HEK293 (cell line): ENCODE results near the gene ZCCHC3.
A peak's percentile ranks its signal among the peaks of the same experiment; 100 is the strongest.

ENCODE experiments used
- BCL11A ChIP-seq: fragments of 450-650 bp; formaldehyde crosslinking; IDR thresholded peaks from 2 replicates; pipeline ENCODE4 v1.5.1; 2016; ENCODE audit warnings: low read depth, missing biosample characterization, missing genetic modification characterization
- KLF1 ChIP-seq: fragments of 450-650 bp; formaldehyde crosslinking; IDR thresholded peaks from 2 replicates; pipeline ENCODE4 v1.5.1; 2016; ENCODE audit warnings: missing biosample characterization, missing genetic modification characterization
- KLF9 ChIP-seq: fragments of 450-650 bp; formaldehyde crosslinking; IDR thresholded peaks from 2 replicates; pipeline ENCODE4 v1.5.1; 2016; ENCODE audit warnings: missing biosample characterization, missing genetic modification characterization, low read depth
- MZF1 ChIP-seq: fragments of 450-650 bp; formaldehyde crosslinking; IDR thresholded peaks from 2 replicates; pipeline ENCODE4 v1.5.1; 2017; ENCODE audit warnings: missing biosample characterization, missing genetic modification characterization, borderline replicate concordance
- OVOL3 ChIP-seq: fragments of 450-650 bp; formaldehyde crosslinking; IDR thresholded peaks from 2 replicates; pipeline ENCODE4 v1.5.1; 2016; ENCODE audit warnings: missing biosample characterization, missing genetic modification characterization
- SALL2 ChIP-seq: fragments of 450-650 bp; formaldehyde crosslinking; IDR thresholded peaks from 2 replicates; pipeline ENCODE4 v1.5.0; 2017; ENCODE audit warnings: missing biosample characterization, mild to moderate bottlenecking, missing genetic modification characterization, borderline replicate concordance
- SP7 ChIP-seq: fragments of 450-650 bp; formaldehyde crosslinking; IDR thresholded peaks from 2 replicates; pipeline ENCODE4 v1.5.1; 2016; ENCODE audit warnings: missing biosample characterization, missing genetic modification characterization
- ZIC2 ChIP-seq: fragments of 450-650 bp; formaldehyde crosslinking; IDR thresholded peaks from 2 replicates; pipeline ENCODE4 v1.5.1; 2016; ENCODE audit warnings: missing biosample characterization, missing genetic modification characterization
- ZNF138 ChIP-seq: fragments of 450-650 bp; formaldehyde crosslinking; IDR thresholded peaks from 2 replicates; pipeline ENCODE4 v1.5.1; 2016; ENCODE audit warnings: missing biosample characterization, missing genetic modification characterization, borderline replicate concordance
- ZNF155 ChIP-seq: fragments of 450-650 bp; formaldehyde crosslinking; IDR thresholded peaks from 2 replicates; pipeline ENCODE4 v1.5.1; 2016; ENCODE audit warnings: missing biosample characterization, missing genetic modification characterization
- ZNF302 ChIP-seq: fragments of 450-650 bp; formaldehyde crosslinking; IDR thresholded peaks from 2 replicates; pipeline ENCODE4 v1.5.1; 2016; ENCODE audit warnings: missing biosample characterization, missing genetic modification characterization, low read depth
- ZNF423 ChIP-seq: fragments of 450-650 bp; formaldehyde crosslinking; IDR thresholded peaks from 2 replicates; pipeline ENCODE4 v1.5.1; 2016; ENCODE audit warnings: missing biosample characterization, missing genetic modification characterization
- ZNF521 ChIP-seq: fragments of 450-650 bp; formaldehyde crosslinking; IDR thresholded peaks from 2 replicates; pipeline ENCODE4 v1.5.1; 2017; ENCODE audit warnings: missing biosample characterization, mild to moderate bottlenecking, missing genetic modification characterization
- ZNF544 ChIP-seq: fragments of 450-650 bp; formaldehyde crosslinking; IDR thresholded peaks from 2 replicates; pipeline ENCODE4 v1.5.0; 2017; ENCODE audit warnings: missing biosample characterization, missing genetic modification characterization
- ZNF623 ChIP-seq: fragments of 450-650 bp; formaldehyde crosslinking; IDR thresholded peaks from 2 replicates; pipeline ENCODE4 v1.5.1; 2016; ENCODE audit warnings: missing biosample characterization, missing genetic modification characterization
- ZNF660 ChIP-seq: fragments of 450-650 bp; IDR thresholded peaks from 2 replicates; pipeline ENCODE4 v1.5.1; 2018; ENCODE audit warnings: missing biosample characterization, mild to moderate bottlenecking, missing genetic modification characterization
- ZXDB ChIP-seq: fragments of 450-650 bp; formaldehyde crosslinking; IDR thresholded peaks from 2 replicates; pipeline ENCODE4 v1.5.1; 2016; ENCODE audit warnings: missing biosample characterization, missing genetic modification characterization
- TF ChIP-seq, protein P1 (sequence below): fragments of 450-650 bp; formaldehyde crosslinking; IDR thresholded peaks from 2 replicates; pipeline ENCODE4 v1.5.1; 2016; ENCODE audit warnings: missing biosample characterization, missing genetic modification characterization, low read depth
- TF ChIP-seq, protein P2 (sequence below): fragments of 450-650 bp; formaldehyde crosslinking; IDR thresholded peaks from 2 replicates; pipeline ENCODE4 v1.5.1; 2017; ENCODE audit warnings: missing biosample characterization, missing genetic modification characterization
- TF ChIP-seq, protein P3 (sequence below): fragments of 450-650 bp; formaldehyde crosslinking; IDR thresholded peaks from 2 replicates; pipeline ENCODE4 v1.5.1; 2016; ENCODE audit warnings: missing biosample characterization, missing genetic modification characterization
- TF ChIP-seq, protein P4 (sequence below): fragments of 450-650 bp; formaldehyde crosslinking; IDR thresholded peaks from 2 replicates; pipeline ENCODE4 v1.5.1; 2016; ENCODE audit warnings: missing biosample characterization, missing genetic modification characterization
- TF ChIP-seq, protein P5 (sequence below): fragments of 450-650 bp; formaldehyde crosslinking; IDR thresholded peaks from 2 replicates; pipeline ENCODE4 v1.5.1; 2016; ENCODE audit warnings: missing biosample characterization, missing genetic modification characterization
- TF ChIP-seq, protein P6 (sequence below): fragments of 450-650 bp; IDR thresholded peaks from 2 replicates; pipeline ENCODE4 v1.5.1; 2018; ENCODE audit warnings: missing biosample characterization, mild to moderate bottlenecking, missing genetic modification characterization
- TF ChIP-seq, protein P7 (sequence below): fragments of 450-650 bp; formaldehyde crosslinking; IDR thresholded peaks from 2 replicates; pipeline ENCODE4 v1.5.1; 2016; ENCODE audit warnings: missing biosample characterization, missing genetic modification characterization

Gene ZCCHC3

DNA sequence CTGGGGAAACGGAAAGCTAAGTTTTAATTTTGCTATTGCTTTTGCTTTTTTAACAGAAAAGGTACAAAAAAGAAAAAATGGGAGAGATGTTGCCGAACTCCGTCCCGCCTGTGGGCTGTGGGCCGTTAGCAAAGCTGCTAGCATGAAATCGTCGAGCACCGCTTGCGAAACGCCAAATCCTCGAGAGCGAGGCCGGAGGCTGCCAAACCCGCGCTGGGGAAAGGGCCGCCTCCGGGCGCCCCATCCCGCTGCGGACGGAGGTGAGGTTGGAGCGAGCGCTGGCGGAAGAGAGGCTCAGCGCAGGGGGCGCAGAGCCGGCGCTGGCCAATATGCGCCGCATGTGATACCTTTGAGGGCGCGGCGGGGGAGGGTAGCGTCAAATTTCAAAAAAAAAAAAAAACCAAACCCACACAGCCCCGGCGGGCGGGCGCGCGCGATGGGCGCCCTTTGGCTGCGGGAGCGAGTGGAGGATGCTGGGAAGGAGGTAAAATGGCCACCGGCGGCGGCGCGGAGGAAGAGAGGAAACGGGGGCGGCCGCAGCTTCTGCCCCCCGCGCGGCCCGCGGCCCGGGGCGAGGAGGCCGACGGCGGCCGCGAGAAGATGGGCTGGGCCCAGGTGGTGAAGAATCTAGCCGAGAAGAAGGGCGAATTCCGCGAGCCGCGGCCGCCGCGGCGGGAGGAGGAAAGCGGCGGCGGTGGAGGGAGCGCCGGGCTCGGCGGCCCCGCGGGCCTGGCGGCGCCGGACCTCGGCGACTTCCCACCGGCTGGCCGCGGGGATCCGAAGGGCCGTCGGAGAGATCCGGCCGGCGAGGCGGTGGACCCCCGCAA, at the start of gene ZCCHC3 (continued):
- TF ChIP-seq, protein P1, sequence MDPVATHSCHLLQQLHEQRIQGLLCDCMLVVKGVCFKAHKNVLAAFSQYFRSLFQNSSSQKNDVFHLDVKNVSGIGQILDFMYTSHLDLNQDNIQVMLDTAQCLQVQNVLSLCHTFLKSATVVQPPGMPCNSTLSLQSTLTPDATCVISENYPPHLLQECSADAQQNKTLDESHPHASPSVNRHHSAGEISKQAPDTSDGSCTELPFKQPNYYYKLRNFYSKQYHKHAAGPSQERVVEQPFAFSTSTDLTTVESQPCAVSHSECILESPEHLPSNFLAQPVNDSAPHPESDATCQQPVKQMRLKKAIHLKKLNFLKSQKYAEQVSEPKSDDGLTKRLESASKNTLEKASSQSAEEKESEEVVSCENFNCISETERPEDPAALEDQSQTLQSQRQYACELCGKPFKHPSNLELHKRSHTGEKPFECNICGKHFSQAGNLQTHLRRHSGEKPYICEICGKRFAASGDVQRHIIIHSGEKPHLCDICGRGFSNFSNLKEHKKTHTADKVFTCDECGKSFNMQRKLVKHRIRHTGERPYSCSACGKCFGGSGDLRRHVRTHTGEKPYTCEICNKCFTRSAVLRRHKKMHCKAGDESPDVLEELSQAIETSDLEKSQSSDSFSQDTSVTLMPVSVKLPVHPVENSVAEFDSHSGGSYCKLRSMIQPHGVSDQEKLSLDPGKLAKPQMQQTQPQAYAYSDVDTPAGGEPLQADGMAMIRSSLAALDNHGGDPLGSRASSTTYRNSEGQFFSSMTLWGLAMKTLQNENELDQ (tag by site-specific recombination): no peak
- TF ChIP-seq ZNF155 (tag by site-specific recombination) (no peak), ZNF423 (tag by site-specific recombination) (peak; percentile 91), BCL11A (tag by site-specific recombination) (peak; percentile 87), MZF1 (tag by site-specific recombination) (peak; percentile 44; the same call in 1 of the 2 replicates), ZNF138 (no peak), ZIC2 (tag by site-specific recombination) (peak; percentile 96), OVOL3 (tag by site-specific recombination) (no peak), KLF1 (peak; percentile 84), ZNF623 (tag by site-specific recombination) (no peak), ZNF521 (no peak), ZNF302 (tag by site-specific recombination) (no peak), ZNF660 (tag by site-specific recombination) (peak; percentile 69), KLF9 (tag by site-specific recombination) (peak; percentile 72), SP7 (tag by site-specific recombination) (peak; percentile 91), ZXDB (tag by site-specific recombination) (peak; percentile 97), SALL2 (tag by site-specific recombination) (no peak), ZNF544 (tag by site-specific recombination) (no peak)
- TF ChIP-seq, protein P2, sequence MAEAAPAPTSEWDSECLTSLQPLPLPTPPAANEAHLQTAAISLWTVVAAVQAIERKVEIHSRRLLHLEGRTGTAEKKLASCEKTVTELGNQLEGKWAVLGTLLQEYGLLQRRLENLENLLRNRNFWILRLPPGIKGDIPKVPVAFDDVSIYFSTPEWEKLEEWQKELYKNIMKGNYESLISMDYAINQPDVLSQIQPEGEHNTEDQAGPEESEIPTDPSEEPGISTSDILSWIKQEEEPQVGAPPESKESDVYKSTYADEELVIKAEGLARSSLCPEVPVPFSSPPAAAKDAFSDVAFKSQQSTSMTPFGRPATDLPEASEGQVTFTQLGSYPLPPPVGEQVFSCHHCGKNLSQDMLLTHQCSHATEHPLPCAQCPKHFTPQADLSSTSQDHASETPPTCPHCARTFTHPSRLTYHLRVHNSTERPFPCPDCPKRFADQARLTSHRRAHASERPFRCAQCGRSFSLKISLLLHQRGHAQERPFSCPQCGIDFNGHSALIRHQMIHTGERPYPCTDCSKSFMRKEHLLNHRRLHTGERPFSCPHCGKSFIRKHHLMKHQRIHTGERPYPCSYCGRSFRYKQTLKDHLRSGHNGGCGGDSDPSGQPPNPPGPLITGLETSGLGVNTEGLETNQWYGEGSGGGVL (tag by site-specific recombination): peak; percentile 70
- TF ChIP-seq, protein P3, sequence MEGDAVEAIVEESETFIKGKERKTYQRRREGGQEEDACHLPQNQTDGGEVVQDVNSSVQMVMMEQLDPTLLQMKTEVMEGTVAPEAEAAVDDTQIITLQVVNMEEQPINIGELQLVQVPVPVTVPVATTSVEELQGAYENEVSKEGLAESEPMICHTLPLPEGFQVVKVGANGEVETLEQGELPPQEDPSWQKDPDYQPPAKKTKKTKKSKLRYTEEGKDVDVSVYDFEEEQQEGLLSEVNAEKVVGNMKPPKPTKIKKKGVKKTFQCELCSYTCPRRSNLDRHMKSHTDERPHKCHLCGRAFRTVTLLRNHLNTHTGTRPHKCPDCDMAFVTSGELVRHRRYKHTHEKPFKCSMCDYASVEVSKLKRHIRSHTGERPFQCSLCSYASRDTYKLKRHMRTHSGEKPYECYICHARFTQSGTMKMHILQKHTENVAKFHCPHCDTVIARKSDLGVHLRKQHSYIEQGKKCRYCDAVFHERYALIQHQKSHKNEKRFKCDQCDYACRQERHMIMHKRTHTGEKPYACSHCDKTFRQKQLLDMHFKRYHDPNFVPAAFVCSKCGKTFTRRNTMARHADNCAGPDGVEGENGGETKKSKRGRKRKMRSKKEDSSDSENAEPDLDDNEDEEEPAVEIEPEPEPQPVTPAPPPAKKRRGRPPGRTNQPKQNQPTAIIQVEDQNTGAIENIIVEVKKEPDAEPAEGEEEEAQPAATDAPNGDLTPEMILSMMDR (tag by site-specific recombination): peak; percentile 87
- TF ChIP-seq, protein P4, sequence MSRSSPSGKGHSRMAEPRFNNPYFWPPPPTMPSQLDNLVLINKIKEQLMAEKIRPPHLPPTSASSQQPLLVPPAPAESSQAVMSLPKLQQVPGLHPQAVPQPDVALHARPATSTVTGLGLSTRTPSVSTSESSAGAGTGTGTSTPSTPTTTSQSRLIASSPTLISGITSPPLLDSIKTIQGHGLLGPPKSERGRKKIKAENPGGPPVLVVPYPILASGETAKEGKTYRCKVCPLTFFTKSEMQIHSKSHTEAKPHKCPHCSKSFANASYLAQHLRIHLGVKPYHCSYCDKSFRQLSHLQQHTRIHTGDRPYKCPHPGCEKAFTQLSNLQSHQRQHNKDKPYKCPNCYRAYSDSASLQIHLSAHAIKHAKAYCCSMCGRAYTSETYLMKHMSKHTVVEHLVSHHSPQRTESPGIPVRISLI (tag by site-specific recombination): peak; percentile 94
- TF ChIP-seq, protein P5, sequence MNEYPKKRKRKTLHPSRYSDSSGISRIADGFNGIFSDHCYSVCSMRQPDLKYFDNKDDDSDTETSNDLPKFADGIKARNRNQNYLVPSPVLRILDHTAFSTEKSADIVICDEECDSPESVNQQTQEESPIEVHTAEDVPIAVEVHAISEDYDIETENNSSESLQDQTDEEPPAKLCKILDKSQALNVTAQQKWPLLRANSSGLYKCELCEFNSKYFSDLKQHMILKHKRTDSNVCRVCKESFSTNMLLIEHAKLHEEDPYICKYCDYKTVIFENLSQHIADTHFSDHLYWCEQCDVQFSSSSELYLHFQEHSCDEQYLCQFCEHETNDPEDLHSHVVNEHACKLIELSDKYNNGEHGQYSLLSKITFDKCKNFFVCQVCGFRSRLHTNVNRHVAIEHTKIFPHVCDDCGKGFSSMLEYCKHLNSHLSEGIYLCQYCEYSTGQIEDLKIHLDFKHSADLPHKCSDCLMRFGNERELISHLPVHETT (tag by site-specific recombination): peak; percentile 83
- TF ChIP-seq, protein P6, sequence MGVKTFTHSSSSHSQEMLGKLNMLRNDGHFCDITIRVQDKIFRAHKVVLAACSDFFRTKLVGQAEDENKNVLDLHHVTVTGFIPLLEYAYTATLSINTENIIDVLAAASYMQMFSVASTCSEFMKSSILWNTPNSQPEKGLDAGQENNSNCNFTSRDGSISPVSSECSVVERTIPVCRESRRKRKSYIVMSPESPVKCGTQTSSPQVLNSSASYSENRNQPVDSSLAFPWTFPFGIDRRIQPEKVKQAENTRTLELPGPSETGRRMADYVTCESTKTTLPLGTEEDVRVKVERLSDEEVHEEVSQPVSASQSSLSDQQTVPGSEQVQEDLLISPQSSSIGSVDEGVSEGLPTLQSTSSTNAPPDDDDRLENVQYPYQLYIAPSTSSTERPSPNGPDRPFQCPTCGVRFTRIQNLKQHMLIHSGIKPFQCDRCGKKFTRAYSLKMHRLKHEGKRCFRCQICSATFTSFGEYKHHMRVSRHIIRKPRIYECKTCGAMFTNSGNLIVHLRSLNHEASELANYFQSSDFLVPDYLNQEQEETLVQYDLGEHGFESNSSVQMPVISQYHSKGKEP: peak; percentile 70
- TF ChIP-seq, protein P7, sequence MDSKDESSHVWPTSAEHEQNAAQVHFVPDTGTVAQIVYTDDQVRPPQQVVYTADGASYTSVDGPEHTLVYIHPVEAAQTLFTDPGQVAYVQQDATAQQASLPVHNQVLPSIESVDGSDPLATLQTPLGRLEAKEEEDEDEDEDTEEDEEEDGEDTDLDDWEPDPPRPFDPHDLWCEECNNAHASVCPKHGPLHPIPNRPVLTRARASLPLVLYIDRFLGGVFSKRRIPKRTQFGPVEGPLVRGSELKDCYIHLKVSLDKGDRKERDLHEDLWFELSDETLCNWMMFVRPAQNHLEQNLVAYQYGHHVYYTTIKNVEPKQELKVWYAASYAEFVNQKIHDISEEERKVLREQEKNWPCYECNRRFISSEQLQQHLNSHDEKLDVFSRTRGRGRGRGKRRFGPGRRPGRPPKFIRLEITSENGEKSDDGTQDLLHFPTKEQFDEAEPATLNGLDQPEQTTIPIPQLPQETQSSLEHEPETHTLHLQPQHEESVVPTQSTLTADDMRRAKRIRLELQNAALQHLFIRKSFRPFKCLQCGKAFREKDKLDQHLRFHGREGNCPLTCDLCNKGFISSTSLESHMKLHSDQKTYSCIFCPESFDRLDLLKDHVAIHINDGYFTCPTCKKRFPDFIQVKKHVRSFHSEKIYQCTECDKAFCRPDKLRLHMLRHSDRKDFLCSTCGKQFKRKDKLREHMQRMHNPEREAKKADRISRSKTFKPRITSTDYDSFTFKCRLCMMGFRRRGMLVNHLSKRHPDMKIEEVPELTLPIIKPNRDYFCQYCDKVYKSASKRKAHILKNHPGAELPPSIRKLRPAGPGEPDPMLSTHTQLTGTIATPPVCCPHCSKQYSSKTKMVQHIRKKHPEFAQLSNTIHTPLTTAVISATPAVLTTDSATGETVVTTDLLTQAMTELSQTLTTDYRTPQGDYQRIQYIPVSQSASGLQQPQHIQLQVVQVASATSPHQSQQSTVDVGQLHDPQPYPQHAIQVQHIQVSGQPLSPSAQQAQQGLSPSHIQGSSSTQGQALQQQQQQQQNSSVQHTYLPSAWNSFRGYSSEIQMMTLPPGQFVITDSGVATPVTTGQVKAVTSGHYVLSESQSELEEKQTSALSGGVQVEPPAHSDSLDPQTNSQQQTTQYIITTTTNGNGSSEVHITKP (tag by site-specific recombination): peak; percentile 95
